K562 (cell line): Measurements from ENCODE around the gene EML2. TPM values are rescaled to one million over a fixed set of nuclear protein-coding genes. Genes with fewer than 3 reads are reported as not detected.

Experiments
- C11orf30 ChIP-seq: fragments of 450-650 bp; IDR thresholded peaks from 2 replicates; pipeline ENCODE4 v1.6.1; 2016; ENCODE audit warnings: low read depth, mild to moderate bottlenecking
- CHCHD3 ChIP-seq: fragments of 250-450 bp; sonication (Bioruptor Pico); IDR thresholded peaks from 2 replicates; pipeline ENCODE4 v2.1.2; 2022; ENCODE audit warnings: mild to moderate bottlenecking
- COPS2 ChIP-seq: fragments of 450-650 bp; conservative IDR thresholded peaks from 2 replicates; pipeline ENCODE4 v1.6.1; 2016; ENCODE audit warnings: mild to moderate bottlenecking, moderate library complexity
- CTCF ChIP-seq, 3 experiments: IDR thresholded peaks in 2 of 3; conservative IDR thresholded peaks in 1 of 3; 2 replicates each; pipeline ENCODE4 v1.5.1; 2011 to 2012; ENCODE audit warnings: low read length in 3 of 3, mild to moderate bottlenecking in 3 of 3, control low read depth in 2 of 3, improper control_type of control experiment in 1 of 3, inconsistent platforms in 1 of 3, low read depth in 1 of 3, mixed read lengths in 1 of 3, moderate library complexity in 1 of 3; ENCODE audit not compliant: insufficient read depth in 2 of 3
- ETS1 ChIP-seq: conservative IDR thresholded peaks from 2 replicates; pipeline ENCODE4 v1.6.1; 2011; ENCODE audit warnings: low read depth, mild to moderate bottlenecking, low read length; ENCODE audit not compliant: control insufficient read depth
- EZH2 ChIP-seq: IDR thresholded peaks from 2 replicates; pipeline ENCODE4 v1.6.1; 2012; ENCODE audit warnings: low read depth, mild to moderate bottlenecking, inconsistent platforms, low read length, borderline replicate concordance
- NR0B1 ChIP-seq: fragments of 450-650 bp; IDR thresholded peaks from one replicate; pipeline ENCODE4 v1.6.1; 2018; ENCODE audit warnings: mild to moderate bottlenecking, moderate library complexity; ENCODE audit not compliant: partially characterized antibody
- RREB1 ChIP-seq: fragments of 250-450 bp; sonication (Bioruptor Pico); IDR thresholded peaks from 2 replicates; pipeline ENCODE4 v1.4.0; 2020
- ZKSCAN8 ChIP-seq: fragments of 200-800 bp; sonication (Bioruptor generic); IDR thresholded peaks from 2 replicates; pipeline ENCODE4 v1.6.1; 2016; ENCODE audit warnings: missing genetic modification characterization, missing compliant biosample characterization
- ZNF143 ChIP-seq: sonication (generic); formaldehyde crosslinking; IDR thresholded peaks from 2 replicates; pipeline ENCODE4 v1.9.0; 2022; ENCODE audit warnings: mild to moderate bottlenecking, missing genetic modification reagents
- ZNF347 ChIP-seq: fragments of 450-650 bp; formaldehyde crosslinking; IDR thresholded peaks from 2 replicates; pipeline ENCODE4 v1.4.0; 2020; ENCODE audit warnings: low read depth, mild to moderate bottlenecking, moderate library complexity
- ZNF668 ChIP-seq: fragments of 250-450 bp; sonication (Bioruptor Pico); IDR thresholded peaks from 2 replicates; pipeline ENCODE4 v1.8.0; 2022; ENCODE audit warnings: mild to moderate bottlenecking, inconsistent platforms
- polyA plus RNA-seq, 8 experiments: library from polyadenylated mRNA; depleted of rRNA in 4 of 8; stranded (reverse) in 5 of 8; unstranded in 3 of 8; fragments of >200 nt; fragmentation: Nextera tagmentation in 2 of 8; fragmentation: Illumina TruSeq in 1 of 8; extraction: Ambion mirVana in 2 of 8; extraction: Trizol in 1 of 8; gene quantifications; 2 replicates each; pipeline versions ENCODE4 v1.2.1 to v1.2.3, GENCODE V29; 2011 to 2014; ENCODE audit warnings: inconsistent platforms in 1 of 8, missing spikeins in 1 of 8
- total RNA-seq, 7 experiments: library from RNA; depleted of rRNA in 6 of 7; stranded (reverse); fragments of >200 nt in 6 of 7; fragmentation: Illumina TruSeq in 2 of 7; extraction: Trizol in 2 of 7; gene quantifications; 2 replicates each; pipeline versions ENCODE4 v1.2.1 to v1.2.3, GENCODE V29; 2011 to 2021; ENCODE audit warnings: low replicate concordance in 1 of 7

The EML2 gene
- total and polyA plus RNA-seq, 9 of the 15 experiments (the other 6 are each of a cell fraction or from before 2014, with no cell fraction given), result 2.6 to 69.6 (median 24.8) TPM

DNA sequence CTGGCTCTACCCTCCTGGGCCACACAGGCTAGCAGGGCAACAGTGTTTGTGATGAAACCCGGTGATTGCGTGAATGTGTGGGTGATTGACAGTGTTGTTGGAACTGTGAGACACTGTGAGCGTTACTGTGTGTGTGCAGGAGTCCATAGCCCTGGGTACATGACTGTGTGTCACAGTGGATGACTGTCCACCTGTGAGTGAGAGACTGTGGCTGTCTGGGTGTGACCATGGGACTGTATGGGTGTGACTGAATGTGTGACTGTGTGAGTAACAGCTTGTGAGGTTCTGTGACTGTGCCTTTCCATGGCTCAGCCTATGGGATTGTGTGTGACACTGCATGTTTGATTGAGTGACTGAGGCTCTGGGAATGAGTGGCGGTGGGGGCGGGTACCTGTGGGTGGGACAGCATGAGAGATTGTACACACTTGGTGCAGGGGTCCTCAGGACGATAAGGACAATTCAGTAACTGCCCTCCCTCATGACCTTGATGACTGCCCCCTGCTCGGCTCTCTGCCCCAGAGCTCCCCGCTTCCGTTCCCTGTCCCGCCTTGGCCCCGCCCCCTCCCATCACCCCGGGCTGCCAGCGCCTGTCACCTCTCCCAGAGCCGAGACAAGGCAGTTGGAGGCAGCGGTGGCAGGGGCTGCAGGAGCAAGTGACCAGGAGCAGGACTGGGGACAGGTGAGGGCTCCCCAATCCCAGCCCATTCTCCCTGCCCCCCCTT, 28.6 kb upstream of the EML2 start, which contains the start of gene GIPR (continued):
- TF ChIP-seq NR0B1 (no peak), RREB1 (CRISPR knock-in tag) (no peak), ZNF143 (CRISPR knock-in tag) (no peak), EZH2 (no peak), C11orf30 (peak; percentile 68), ZNF347 (CRISPR knock-in tag) (no peak), CHCHD3 (CRISPR knock-in tag) (0 out of 2 replicates have a peak, but pooled peaks have one; percentile 14), ETS1 (0 out of 2 replicates have a peak, but pooled peaks have one; percentile 14), ZKSCAN8 (no peak), COPS2 (no peak), CTCF (IDR thresholded peaks at IDR 0.05 in 2 of 3, conservative IDR thresholded peaks at IDR 0.05 in 1 of 3; ENCODE audit: insufficient read depth in 2 of 3, low read depth in 1 of 3, low read length in 3 of 3) (no peak), ZNF668 (CRISPR knock-in tag) (no peak)
